IMR-90 (cell line): Measurements from ENCODE around the gene PLA2G3. TPM values are rescaled to one million over a fixed set of nuclear protein-coding genes. Genes with fewer than 3 reads are reported as not detected.

Experiments used
- ATAC-seq: fragments of 200-7000 bp; cut with Tn5 transposase; 2 replicates; pipeline ENCODE4 v1.9.1; 2020; ENCODE audit warnings: low read depth, mild to moderate bottlenecking, moderate library complexity
- BruUV-seq: library from RNA; stranded (reverse); fragments of 400-500 nt; replicated peaks from 2 replicates; lab custom pipeline; 2021; lab: Mats Ljungman, UMichigan
- CTCF ChIA-PET: fragments of 300-600 bp; formaldehyde crosslinking; extraction: SDS; loops from one replicate; lab custom pipeline; 2021; ENCODE audit warnings: antibody characterized with exemption; lab: Yijun Ruan, JAX
- POLR2A ChIA-PET: fragments of 300-600 bp; sonication (Branson Sonifier 250); formaldehyde crosslinking; loops from one replicate; lab custom pipeline; 2022; ENCODE audit warnings: antibody characterized with exemption; ENCODE audit not compliant: unreplicated experiment; lab: Charles Lee
- DNase-seq: peaks from one replicate; pipeline ENCODE4 v3.0.0; 2013
- H2AFZ ChIP-seq: replicated peaks from 2 replicates; pipeline ENCODE3; 2013; ENCODE audit warnings: low read length, mild to moderate bottlenecking; ENCODE audit not compliant: poor library complexity
- H2AK5ac ChIP-seq: 2 replicates; pipeline ENCODE4 v1.6.1; 2013; ENCODE audit warnings: low read depth, low read length, inconsistent platforms
- H2AK9ac ChIP-seq: replicated peaks from 2 replicates; pipeline ENCODE3; 2013; ENCODE audit warnings: mild to moderate bottlenecking, low read depth, low read length, moderate library complexity; ENCODE audit not compliant: poor library complexity
- H2BK120ac ChIP-seq: 2 replicates; pipeline ENCODE4 v1.6.1; 2013; ENCODE audit warnings: low read depth, low read length, inconsistent platforms
- H2BK15ac ChIP-seq: 3 replicates; pipeline ENCODE4 v1.6.1; 2013; ENCODE audit warnings: low read depth, low read length, inconsistent platforms
- H2BK20ac ChIP-seq: 2 replicates; pipeline ENCODE4 v1.6.1; 2013; ENCODE audit warnings: low read depth, mild to moderate bottlenecking, inconsistent platforms, low read length, moderate library complexity
- H2BK5ac ChIP-seq: 2 replicates; pipeline ENCODE4 v1.6.1; 2013; ENCODE audit warnings: mild to moderate bottlenecking, low read depth, low read length, inconsistent platforms; ENCODE audit not compliant: poor library complexity, severe bottlenecking
- H3K14ac ChIP-seq: replicated peaks from 2 replicates; pipeline ENCODE4 v1.6.1; 2013; ENCODE audit warnings: low read depth, low read length, inconsistent platforms
- H3K18ac ChIP-seq: 2 replicates; pipeline ENCODE4 v1.6.1; 2013; ENCODE audit warnings: low read depth, low read length, control low read depth
- H3K23ac ChIP-seq: 2 replicates; pipeline ENCODE4 v1.6.1; 2013; ENCODE audit warnings: low read depth, low read length, inconsistent platforms
- H3K27ac ChIP-seq: 2 replicates; pipeline ENCODE4 v1.5.1; 2013; ENCODE audit warnings: mild to moderate bottlenecking, control low read depth, low read length; ENCODE audit not compliant: insufficient read depth
- H3K27me3 ChIP-seq: 2 replicates; pipeline ENCODE4 v1.6.1; 2013; ENCODE audit warnings: low read length; ENCODE audit not compliant: control insufficient read depth, insufficient read depth
- H3K36me3 ChIP-seq: 2 replicates; pipeline ENCODE4 v1.6.1; 2013; ENCODE audit warnings: low read length, mixed read lengths; ENCODE audit not compliant: control insufficient read depth, insufficient read depth
- H3K4ac ChIP-seq: 2 replicates; pipeline ENCODE4 v1.6.1; 2013; ENCODE audit warnings: low read depth, low read length, inconsistent platforms
- H3K4me1 ChIP-seq: 2 replicates; pipeline ENCODE4 v1.6.1; 2013; ENCODE audit warnings: low read length, mixed read lengths; ENCODE audit not compliant: control insufficient read depth, insufficient read depth
- H3K4me2 ChIP-seq: 2 replicates; pipeline ENCODE4 v1.6.1; 2013; ENCODE audit warnings: low read depth, mild to moderate bottlenecking, control low read depth, low read length, moderate library complexity
- H3K4me3 ChIP-seq: 2 replicates; pipeline ENCODE4 v1.5.1; 2013; ENCODE audit warnings: low read depth, mild to moderate bottlenecking, control low read depth, low read length, moderate library complexity; ENCODE audit not compliant: insufficient read depth
- H3K56ac ChIP-seq: 2 replicates; pipeline ENCODE4 v1.6.1; 2013; ENCODE audit warnings: low read length, inconsistent platforms; ENCODE audit not compliant: insufficient read depth; ENCODE audit errors: extremely low read depth
- H3K79me1 ChIP-seq, 2 experiments: 2 replicates each; pipeline ENCODE4 v1.6.1; 2013; ENCODE audit warnings: low read length in 2 of 2, inconsistent platforms in 1 of 2, low read depth in 1 of 2
- H3K9ac ChIP-seq: 2 replicates; pipeline ENCODE4 v1.6.1; 2013; ENCODE audit warnings: low read depth, low read length, control low read depth
- H3K9me1 ChIP-seq: 2 replicates; pipeline ENCODE4 v1.6.1; 2013; ENCODE audit warnings: low read length, inconsistent platforms; ENCODE audit not compliant: insufficient read depth
- H3K9me3 ChIP-seq: 2 replicates; pipeline ENCODE4 v1.6.1; 2013; ENCODE audit warnings: low read length; ENCODE audit not compliant: control insufficient read depth, insufficient read depth
- H4K20me1 ChIP-seq: 2 replicates; pipeline ENCODE4 v1.6.1; 2013; ENCODE audit warnings: low read length, inconsistent platforms; ENCODE audit not compliant: insufficient read depth
- H4K5ac ChIP-seq: 2 replicates; pipeline ENCODE4 v1.6.1; 2013; ENCODE audit warnings: mild to moderate bottlenecking, low read depth, low read length, control low read depth
- H4K8ac ChIP-seq, 2 experiments: 2 replicates each; pipeline ENCODE4 v1.6.1; 2013; ENCODE audit warnings: low read depth in 2 of 2, low read length in 2 of 2, control low read depth in 1 of 2, inconsistent platforms in 1 of 2
- H4K91ac ChIP-seq: 2 replicates; pipeline ENCODE4 v1.6.1; 2013; ENCODE audit warnings: low read depth, low read length, inconsistent platforms; ENCODE audit not compliant: insufficient read depth
- MAZ ChIP-seq: IDR thresholded peaks from 2 replicates; pipeline ENCODE4 v1.6.1; 2012; ENCODE audit warnings: low read depth, mild to moderate bottlenecking, low read length, improper control_type of control experiment, moderate library complexity, borderline replicate concordance
- WGBS, 2 experiments: methylation state at CpG; one replicate each; pipeline versions ENCODE4 v1.1.5 to v1.1.7; 2013; ENCODE audit warnings: missing lambda C conversion rate in 2 of 2; ENCODE audit not compliant: insufficient read length in 1 of 2; ENCODE audit errors: extremely low coverage in 2 of 2; 5-methylcytosine and 5-hydroxymethylcytosine counted together
- dilution Hi-C: fragments of 300-500 bp; cut with HindIII; formaldehyde crosslinking; loops from one replicate; pipeline ENCODE4 v1.14.3; 2018; ENCODE audit warnings: low sequenced_read_pairs; ENCODE audit not compliant: unreplicated experiment
- in situ Hi-C: fragments of 300-500 bp; cut with MboI; formaldehyde crosslinking; loops from 3 replicates; pipeline ENCODE4 v1.14.3; 2019; ENCODE audit warnings: low sequenced_read_pairs, inconsistent platforms, mixed read lengths
- intact Hi-C: fragments of 100-400 bp; cut with micrococcal nuclease; formaldehyde crosslinking; loops from 2 replicates; pipeline ENCODE4 v1.10.0; 2022
- polyA plus RNA-seq, 3 experiments: library from polyadenylated mRNA; depleted of rRNA; stranded (reverse); fragments of >200 nt; gene quantifications; 2 replicates each; pipeline ENCODE4 v1.2.3, GENCODE V29; 2012; ENCODE audit warnings: low replicate concordance in 1 of 3
- total RNA-seq: library from RNA; depleted of rRNA; stranded (reverse); fragments of >200 nt; gene quantifications from 2 replicates; pipeline ENCODE4 v1.2.3, GENCODE V29; 2012

The PLA2G3 gene
- total and polyA plus RNA-seq, 2 of the 4 experiments (the other 2 are of a cell fraction): under 0.01 to 0.12 TPM

DNA sequence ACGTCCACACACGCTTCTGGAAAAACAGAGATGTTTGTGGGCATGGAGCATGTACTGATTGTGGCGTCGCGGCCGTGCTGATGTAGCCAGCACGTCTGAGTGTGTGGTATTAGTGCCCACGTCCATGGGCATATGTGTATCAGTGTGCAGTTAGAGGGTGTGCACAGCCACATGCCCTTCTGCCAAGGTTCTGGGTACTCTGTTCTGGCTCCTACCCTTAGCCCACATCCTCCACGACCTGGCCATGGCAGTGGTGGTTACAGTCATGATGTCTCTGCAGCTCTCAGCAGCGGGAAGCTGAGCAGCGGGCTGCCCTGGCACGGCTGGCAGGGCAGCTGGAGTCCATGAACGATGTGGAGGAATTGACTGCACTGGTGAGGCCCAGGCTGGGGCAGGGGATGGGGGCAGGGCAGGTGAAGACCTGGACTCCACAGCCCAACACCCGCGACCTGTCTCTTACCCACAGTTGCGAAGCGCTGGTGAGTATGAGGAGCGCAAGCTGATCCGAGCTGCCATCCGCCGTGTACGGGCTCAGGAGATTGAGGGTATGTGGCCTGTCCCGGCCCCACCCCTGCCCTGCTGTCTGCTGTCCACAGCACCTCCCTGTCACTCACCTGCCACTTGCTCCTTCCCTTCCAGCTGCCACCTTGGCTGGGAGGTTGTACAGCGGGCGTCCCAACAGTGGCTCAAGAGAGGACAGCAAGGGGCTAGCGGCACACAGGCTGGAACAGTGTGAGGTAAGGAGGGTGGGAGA lies 51.9 kb downstream of the PLA2G3 start:
- peaks cover 22% of the 10 kb centered on the region for H4K20me1 ChIP-seq
- intact Hi-C loops: no loop called here
- in situ Hi-C loops: loop anchor here (5.0 kb wide), 1 partner anchor 141 kb away; no protein-coding TSS in a partner anchor

More for the DNA sequence above, 51.9 kb downstream of the PLA2G3 start:
- ChIA-PET CTCF (no interaction called here), POLR2A (no interaction called here)
- H2AK9ac ChIP-seq: peak overlapping the region; percentile 65
- H2BK20ac ChIP-seq: no peak overlapping the region
- dilution Hi-C loops: no loop called here
- no peak overlapping the region for H4K8ac ChIP-seq
- H3K79me1 ChIP-seq: peaks cover 43 to 81% of the 10 kb centered on the region in 2 experiments
- no peak overlapping the region for H3K23ac ChIP-seq
- no peaks in the 10 kb centered on the region for H3K27me3 ChIP-seq
- no TSS peak for BruUV-seq
- peaks cover 14% of the 10 kb centered on the region for H3K4me1 ChIP-seq
- no peak overlapping the region for H3K4me3 ChIP-seq
- no peak overlapping the region for H4K5ac ChIP-seq
- peaks cover 4% of the 10 kb centered on the region; the same call in 1 of the 2 replicates for H3K9me1 ChIP-seq
- H2BK15ac ChIP-seq: no peak overlapping the region
- DNase-seq: no peak
- TF ChIP-seq MAZ: no peak
- no peak for ATAC-seq
- H2AFZ ChIP-seq: peak overlapping the region; percentile 41
- H3K27ac ChIP-seq: no peak overlapping the region
- H4K91ac ChIP-seq: no peak overlapping the region
- WGBS, 2 experiments: 96% methylated on average over 14 of the region's 26 CpGs; no CpG with 5 or more reads in 1 of the 2 experiments
- no peak overlapping the region for H2BK5ac ChIP-seq
- H3K36me3 ChIP-seq: peaks cover 63% of the 10 kb centered on the region
- H3K56ac ChIP-seq: no peak overlapping the region
- no peak overlapping the region for H3K4ac ChIP-seq
- no peak overlapping the region for H3K18ac ChIP-seq
- no peaks in the 10 kb centered on the region for H3K9me3 ChIP-seq
- no peak overlapping the region for H2BK120ac ChIP-seq
- H3K9ac ChIP-seq: no peak overlapping the region
- H3K4me2 ChIP-seq: no peak overlapping the region
- H2AK5ac ChIP-seq: 0 out of 2 replicates have a peak overlapping the region, but pooled peaks have one; percentile 52
- no peak overlapping the region for H3K14ac ChIP-seq
